Esophagus squamous epithelium (tissue), 4 donors: Measurements from ENCODE around the gene TMEM132D.
"Not testable (repeated sequence)": the region's sequence is repeated elsewhere in the genome, so short reads cannot be mapped to it uniquely, and the experiment has no call there.

Experiments used
- POLR2A ChIP-seq, 4 donors: fragments of 450-650 bp; IDR thresholded peaks; one replicate each; pipeline ENCODE4 v1.6.1; 2017; ENCODE audit warnings: antibody characterized with exemption in 4 of 4, mild to moderate bottlenecking in 4 of 4, moderate library complexity in 3 of 4
- TF ChIP-seq, protein P1 (sequence below), 6 experiments: fragments of 450-650 bp in 4 of 6; fragments of 200-600 bp in 2 of 6; sonication (generic) in 2 of 6; IDR thresholded peaks; one replicate each; pipeline ENCODE4 v1.5.1; 2016 to 2019; ENCODE audit warnings: antibody characterized with exemption in 6 of 6, mild to moderate bottlenecking in 4 of 6, moderate library complexity in 4 of 6

DNA sequence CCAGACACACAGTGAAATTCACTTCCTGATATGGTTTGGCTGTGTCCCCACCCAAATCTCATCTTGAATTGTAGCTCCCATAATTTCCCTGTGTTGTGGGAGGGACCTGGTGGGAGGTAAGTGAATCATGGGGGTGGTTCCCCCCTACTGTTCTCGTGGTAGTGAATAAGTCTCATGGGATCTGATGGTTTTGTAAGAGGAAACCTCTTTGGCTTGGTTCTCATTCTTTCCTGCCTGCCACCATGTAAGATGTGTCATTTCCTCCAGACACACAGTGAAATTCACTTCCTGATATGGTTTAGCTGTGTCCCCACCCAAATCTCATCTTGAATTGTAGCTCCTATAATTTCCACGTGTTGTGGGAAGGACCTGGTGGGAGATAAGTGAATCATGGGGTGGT lies 354.8 kb downstream of the TMEM132D start:
- TF ChIP-seq, protein P1, sequence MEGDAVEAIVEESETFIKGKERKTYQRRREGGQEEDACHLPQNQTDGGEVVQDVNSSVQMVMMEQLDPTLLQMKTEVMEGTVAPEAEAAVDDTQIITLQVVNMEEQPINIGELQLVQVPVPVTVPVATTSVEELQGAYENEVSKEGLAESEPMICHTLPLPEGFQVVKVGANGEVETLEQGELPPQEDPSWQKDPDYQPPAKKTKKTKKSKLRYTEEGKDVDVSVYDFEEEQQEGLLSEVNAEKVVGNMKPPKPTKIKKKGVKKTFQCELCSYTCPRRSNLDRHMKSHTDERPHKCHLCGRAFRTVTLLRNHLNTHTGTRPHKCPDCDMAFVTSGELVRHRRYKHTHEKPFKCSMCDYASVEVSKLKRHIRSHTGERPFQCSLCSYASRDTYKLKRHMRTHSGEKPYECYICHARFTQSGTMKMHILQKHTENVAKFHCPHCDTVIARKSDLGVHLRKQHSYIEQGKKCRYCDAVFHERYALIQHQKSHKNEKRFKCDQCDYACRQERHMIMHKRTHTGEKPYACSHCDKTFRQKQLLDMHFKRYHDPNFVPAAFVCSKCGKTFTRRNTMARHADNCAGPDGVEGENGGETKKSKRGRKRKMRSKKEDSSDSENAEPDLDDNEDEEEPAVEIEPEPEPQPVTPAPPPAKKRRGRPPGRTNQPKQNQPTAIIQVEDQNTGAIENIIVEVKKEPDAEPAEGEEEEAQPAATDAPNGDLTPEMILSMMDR (IDR thresholded peaks at IDR 0.05), result not testable (repeated sequence)
- not testable (repeated sequence) for TF ChIP-seq POLR2A (IDR thresholded peaks at IDR 0.05)
